GM23338 (cell line): ENCODE results near the gene GOLGA6L22. TPM values are rescaled to one million over a fixed set of nuclear protein-coding genes. Genes with fewer than 3 reads are reported as not detected.
"Not testable (repeated sequence)": the region's sequence is repeated elsewhere in the genome, so short reads cannot be mapped to it uniquely, and the experiment has no call there.

Experiments
- ATAC-seq: fragments of 200-7000 bp; cut with Tn5 transposase; 3 replicates; pipeline ENCODE4 v1.9.1; 2020
- DNase-seq: peaks from one replicate; pipeline ENCODE4 v3.0.0-alpha.2; 2015; ENCODE audit warnings: low spot score
- H2AFZ ChIP-seq: fragments of 200-600 bp; sonication (generic); 2 replicates; pipeline ENCODE4 v1.8.0; 2016; ENCODE audit warnings: antibody characterized with exemption, mild to moderate bottlenecking, moderate library complexity
- H3F3A ChIP-seq: fragments of 200-600 bp; sonication (generic); replicated peaks from 2 replicates; pipeline ENCODE4 v1.8.0; 2017; ENCODE audit warnings: antibody characterized with exemption, mixed run types, low read depth
- H3K27ac ChIP-seq: fragments of 200-600 bp; sonication (generic); 2 replicates; pipeline ENCODE4 v1.6.1; 2016; ENCODE audit warnings: low read depth
- H3K27me3 ChIP-seq: fragments of 200-600 bp; sonication (generic); 2 replicates; pipeline ENCODE4 v1.8.0; 2016; ENCODE audit warnings: mild to moderate bottlenecking, mixed run types, moderate library complexity; ENCODE audit not compliant: insufficient read depth
- H3K36me3 ChIP-seq: fragments of 200-600 bp; sonication (generic); 2 replicates; pipeline ENCODE4 v1.8.0; 2016; ENCODE audit warnings: mild to moderate bottlenecking; ENCODE audit not compliant: insufficient read depth
- H3K4me1 ChIP-seq: fragments of 200-600 bp; sonication (generic); 2 replicates; pipeline ENCODE4 v1.8.0; 2016; ENCODE audit warnings: mild to moderate bottlenecking, moderate library complexity; ENCODE audit not compliant: insufficient read depth
- H3K4me2 ChIP-seq: fragments of 200-600 bp; sonication (generic); 2 replicates; pipeline ENCODE4 v1.7.1; 2017; ENCODE audit warnings: mixed run types
- H3K4me3 ChIP-seq: fragments of 200-600 bp; sonication (generic); 2 replicates; pipeline ENCODE4 v1.6.1; 2016; ENCODE audit warnings: mixed run types
- H3K79me2 ChIP-seq: fragments of 200-600 bp; sonication (generic); replicated peaks from 2 replicates; pipeline ENCODE4 v1.8.0; 2017; ENCODE audit warnings: mild to moderate bottlenecking; ENCODE audit not compliant: insufficient read depth
- H3K9me2 ChIP-seq: fragments of 200-600 bp; sonication (generic); 2 replicates; pipeline ENCODE4 v1.8.0; 2017; ENCODE audit not compliant: insufficient read depth
- H4K20me1 ChIP-seq: fragments of 200-600 bp; sonication (generic); replicated peaks from 2 replicates; pipeline ENCODE4 v1.8.0; 2017; ENCODE audit warnings: mild to moderate bottlenecking; ENCODE audit not compliant: insufficient read depth
- H3K27ac Mint-ChIP-seq: 2 replicates; pipeline ENCODE4 v1.8.0; 2020; ENCODE audit warnings: inconsistent platforms, mild to moderate bottlenecking, moderate library complexity, mixed read lengths
- H3K27me3 Mint-ChIP-seq: 3 replicates; pipeline ENCODE4 v1.8.0; 2022; ENCODE audit warnings: low read depth, mild to moderate bottlenecking, moderate library complexity, mixed read lengths, inconsistent platforms; ENCODE audit not compliant: insufficient read depth, poor library complexity
- H3K36me3 Mint-ChIP-seq: 3 replicates; pipeline ENCODE4 v1.8.0; 2021; ENCODE audit warnings: low read depth, mild to moderate bottlenecking, inconsistent platforms, moderate library complexity, mixed read lengths
- H3K4me1 Mint-ChIP-seq: 3 replicates; pipeline ENCODE4 v1.8.0; 2020; ENCODE audit warnings: mild to moderate bottlenecking, inconsistent platforms, mixed read lengths
- H3K4me3 Mint-ChIP-seq: 3 replicates; pipeline ENCODE4 v1.8.0; 2021; ENCODE audit warnings: moderate library complexity, mild to moderate bottlenecking, inconsistent platforms, mixed read lengths
- H3K9me3 Mint-ChIP-seq: 3 replicates; pipeline ENCODE4 v1.8.0; 2020; ENCODE audit warnings: moderate library complexity, mild to moderate bottlenecking, inconsistent platforms, mixed read lengths
- polyA plus RNA-seq: library from polyadenylated mRNA; unstranded; fragments of >200 nt; fragmentation: Nextera tagmentation; extraction: Ambion mirVana; gene quantifications from 2 replicates; pipeline ENCODE4 v1.2.1, GENCODE V29; 2016
- small RNA-seq: library from RNA; depleted of rRNA; stranded (forward); fragments of <200 nt; gene quantifications from one replicate; pipeline ENCODE3, GENCODE V24; 2014; ENCODE audit warnings: low replicate concordance
- total RNA-seq: library from RNA; depleted of rRNA; stranded (reverse); fragments of >200 nt; shearing (Covaris generic); gene quantifications from 2 replicates; pipeline ENCODE4 v1.2.3, GENCODE V29; 2014

Gene GOLGA6L22
- total and polyA plus RNA-seq, 2 experiments from 2014 or later, result not detected

DNA sequence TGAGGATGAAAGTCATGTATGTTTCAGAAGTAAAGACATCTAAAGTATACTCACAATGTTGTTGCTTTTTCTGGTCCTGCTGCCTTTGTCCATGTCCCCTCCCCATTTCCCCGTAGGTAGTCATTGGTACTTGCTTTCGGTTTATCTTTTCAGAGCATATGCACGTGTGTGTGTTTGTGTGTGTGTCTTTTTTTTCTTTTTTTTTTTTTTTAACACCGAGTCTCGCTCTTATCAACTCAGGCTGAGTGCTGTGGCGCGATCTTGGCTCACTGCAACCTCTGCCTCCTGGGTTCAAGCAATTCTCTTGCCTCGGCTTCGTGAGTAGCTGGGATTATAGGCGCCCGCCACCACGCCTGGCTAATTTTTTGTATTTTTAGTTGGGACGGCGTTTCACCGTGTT is 57.4 kb downstream of the GOLGA6L22 start:
- not testable (repeated sequence) for H3K9me2 ChIP-seq, H3K4me1 Mint-ChIP-seq, H3K27ac Mint-ChIP-seq, H3K36me3 ChIP-seq, H3K4me1 ChIP-seq, H3K4me2 ChIP-seq, H3K9me3 Mint-ChIP-seq, H3K4me3 ChIP-seq, H3K27ac ChIP-seq, H3F3A ChIP-seq, H2AFZ ChIP-seq, H3K79me2 ChIP-seq, H3K36me3 Mint-ChIP-seq, H4K20me1 ChIP-seq, H3K27me3 Mint-ChIP-seq, H3K27me3 ChIP-seq, DNase-seq, ATAC-seq, H3K4me3 Mint-ChIP-seq

Small RNA genes within 50 kb of the gene (small RNA-seq; reads per million reads assigned to genes)
- gene RN7SL545P, result not detected
